Right ventricle myocardium superior (tissue), 1 donor: Measurements from ENCODE around the gene TXLNG. TPM values are rescaled to one million over a fixed set of nuclear protein-coding genes. Genes with fewer than 3 reads are reported as not detected.
A peak's percentile ranks its signal among the peaks of the same experiment; 100 is the strongest.
"Not testable (repeated sequence)": the region's sequence is repeated elsewhere in the genome, so short reads cannot be mapped to it uniquely, and the experiment has no call there.

ENCODE experiments used
- ATAC-seq: fragments of 200-7000 bp; cut with Tn5 transposase; one replicate; pipeline ENCODE4 v1.9.1; 2020; ENCODE audit warnings: mild to moderate bottlenecking; ENCODE audit not compliant: poor library complexity
- DNase-seq: peaks from one replicate; pipeline ENCODE4 v3.0.0-alpha.2; 2020
- intact Hi-C: fragments of 100-400 bp; cut with DNase I; formaldehyde crosslinking; loops from one replicate; pipeline ENCODE4 v1.11.2; 2022
- long read RNA-seq: library from polyadenylated mRNA; unstranded; transcript quantifications from one replicate; pipeline ENCODE4 v2.0.0, GENCODE V29; 2021
- total RNA-seq: library from RNA; stranded (reverse); fragmentation: NEBNext Ultra II Directional; extraction: Animal tissue kit (Norgen Biotek cat#: 25700); gene quantifications from one replicate; pipeline ENCODE4 v1.2.1, GENCODE V29; 2021
- donor health status: DM: no; HTN: yes; CAD: no; lungs with severe emphysema.

Gene TXLNG
- total RNA-seq: 4.5 TPM
- long read RNA-seq, full-length matches to known transcripts: 2 of 7 reads
- long read RNA-seq, partial matches to known transcripts: 3 of 7 reads
- long read RNA-seq, other reads (novel, unspliced or antisense): 2 of 7 reads

GRCh38 chrX:16786139-16786790 is at the start of gene TXLNG:
TXLNG (plus strand) TSS chrX:16786466; CDS start chrX:16786488, 22 bp downstream.
- intact Hi-C loops: no loop called here
- ATAC-seq (peak; percentile 98), DNase-seq (peak; percentile 97)

- DNase-seq: no peak
- no peak for ATAC-seq
- intact Hi-C loops: no loop called here
These were observed 49.2 kb upstream of the TXLNG start for GRCh38 chrX:16737024-16737423.

- intact Hi-C loops: no loop called here
- DNase-seq (no peak), ATAC-seq (no peak)
These were observed 46.7 kb upstream of the TXLNG start for GRCh38 chrX:16739574-16739973.

GRCh38 chrX:16743604-16744325 is 42.5 kb upstream of the TXLNG start:
- intact Hi-C loops: no loop called here
- no peak for ATAC-seq

GRCh38 chrX:16745102-16745501 is 41.2 kb upstream of the TXLNG start:
- no peak for ATAC-seq

More at GRCh38 chrX:16743604-16744325, 42.5 kb upstream of the TXLNG start:
- DNase-seq: no peak

GRCh38 chrX:16745659-16746058 is 40.6 kb upstream of the TXLNG start:
- peak; percentile 62 for ATAC-seq
- intact Hi-C loops: no loop called here
- no peak for DNase-seq

More at GRCh38 chrX:16745102-16745501, 41.2 kb upstream of the TXLNG start:
- intact Hi-C loops: no loop called here
- no peak for DNase-seq

GRCh38 chrX:16748425-16748824 is 37.8 kb upstream of the TXLNG start:
- intact Hi-C loops: no loop called here
- DNase-seq (no peak), ATAC-seq (no peak)

GRCh38 chrX:16750136-16750535 is 36.1 kb upstream of the TXLNG start:
- intact Hi-C loops: no loop called here
- DNase-seq: no peak
- ATAC-seq: no peak

- intact Hi-C loops: no loop called here
- ATAC-seq (no peak), DNase-seq (no peak)
These were observed 32.2 kb upstream of the TXLNG start for GRCh38 chrX:16754019-16754418.

GRCh38 chrX:16756724-16757123 is 29.5 kb upstream of the TXLNG start:
- no peak for DNase-seq
- ATAC-seq: no peak
- intact Hi-C loops: no loop called here

GRCh38 chrX:16761500-16761899 is 24.8 kb upstream of the TXLNG start:
- DNase-seq, intact Hi-C loops, ATAC-seq: not testable (repeated sequence)

GRCh38 chrX:16762579-16762978 is 23.7 kb upstream of the TXLNG start:
- no peak for DNase-seq
- intact Hi-C loops: no loop called here
- no peak for ATAC-seq

GRCh38 chrX:16765594-16765993 is 20.7 kb upstream of the TXLNG start:
- intact Hi-C loops: no loop called here
- no peak for ATAC-seq
- DNase-seq: no peak

GRCh38 chrX:16770970-16771482 is 15.2 kb upstream of the TXLNG start:
- ATAC-seq (no peak), DNase-seq (no peak)
- intact Hi-C loops: no loop called here

- ATAC-seq (no peak), DNase-seq (no peak)
- intact Hi-C loops: no loop called here
These were observed 14.5 kb upstream of the TXLNG start for GRCh38 chrX:16771483-16772398.

- DNase-seq (no peak), ATAC-seq (no peak)
- intact Hi-C loops: no loop called here
These were observed 13.8 kb upstream of the TXLNG start for GRCh38 chrX:16772460-16772859.

- intact Hi-C loops: no loop called here
- ATAC-seq (no peak), DNase-seq (no peak)
These were observed 11.5 kb upstream of the TXLNG start for GRCh38 chrX:16774746-16775145.

GRCh38 chrX:16778545-16778944 is 7.7 kb upstream of the TXLNG start:
- intact Hi-C loops: no loop called here
- DNase-seq: no peak
- ATAC-seq: no peak

GRCh38 chrX:16778993-16779392 is 7.3 kb upstream of the TXLNG start:
- DNase-seq (no peak), ATAC-seq (no peak)
- intact Hi-C loops: no loop called here
